MM.1S (cell line): ENCODE results near the gene TGFBR3.

Experiments used
- DNase-seq: peaks from one replicate; pipeline ENCODE4 v3.0.0-alpha.2; 2015
- H2AFZ ChIP-seq: fragments of 300-600 bp; sonication (generic); 2 replicates; pipeline ENCODE4 v1.6.0; 2016; ENCODE audit warnings: antibody characterized with exemption, low read length
- H3F3A ChIP-seq: fragments of 300-600 bp; sonication (generic); 2 replicates; pipeline ENCODE4 v1.6.1; 2016; ENCODE audit warnings: mild to moderate bottlenecking, antibody characterized with exemption, low read length, moderate library complexity, mixed read lengths; ENCODE audit not compliant: insufficient read depth
- H3K27ac ChIP-seq: fragments of 300-600 bp; sonication (generic); 2 replicates; pipeline ENCODE4 v1.5.1; 2016; ENCODE audit warnings: mild to moderate bottlenecking, low read length
- H3K27me3 ChIP-seq: fragments of 300-600 bp; sonication (generic); replicated peaks from 2 replicates; pipeline ENCODE4 v1.6.0; 2016; ENCODE audit warnings: low read length; ENCODE audit not compliant: insufficient read depth
- H3K36me3 ChIP-seq: fragments of 300-600 bp; sonication (generic); replicated peaks from 2 replicates; pipeline ENCODE4 v1.6.1; 2016; ENCODE audit warnings: mild to moderate bottlenecking, low read length, mixed read lengths; ENCODE audit not compliant: insufficient read depth
- H3K4me1 ChIP-seq: fragments of 300-600 bp; sonication (generic); 2 replicates; pipeline ENCODE4 v1.6.1; 2016; ENCODE audit warnings: low read length, mixed read lengths
- H3K4me2 ChIP-seq: fragments of 300-600 bp; sonication (generic); 2 replicates; pipeline ENCODE4 v1.6.0; 2016; ENCODE audit warnings: low read depth, low read length
- H3K4me3 ChIP-seq: fragments of 300-600 bp; sonication (generic); 2 replicates; pipeline ENCODE4 v1.5.1; 2016; ENCODE audit warnings: low read length, mixed read lengths
- H3K79me2 ChIP-seq: fragments of 300-600 bp; sonication (generic); 2 replicates; pipeline ENCODE4 v1.6.1; 2016; ENCODE audit warnings: mixed run types, low read length, mixed read lengths
- H3K9ac ChIP-seq: fragments of 300-600 bp; sonication (generic); 2 replicates; pipeline ENCODE4 v1.6.1; 2016; ENCODE audit warnings: low read length, mixed read lengths
- H3K9me2 ChIP-seq: fragments of 300-600 bp; sonication (generic); replicated peaks from 2 replicates; pipeline ENCODE4 v1.6.1; 2016; ENCODE audit warnings: mild to moderate bottlenecking, low read length, mixed read lengths; ENCODE audit not compliant: insufficient read depth
- H3K9me3 ChIP-seq: fragments of 300-600 bp; sonication (generic); replicated peaks from 2 replicates; pipeline ENCODE4 v1.6.1; 2016; ENCODE audit warnings: mild to moderate bottlenecking, low read length, mixed read lengths; ENCODE audit not compliant: insufficient read depth
- H4K20me1 ChIP-seq: fragments of 300-600 bp; sonication (generic); 2 replicates; pipeline ENCODE4 v1.6.1; 2016; ENCODE audit warnings: mild to moderate bottlenecking, low read length, moderate library complexity, mixed read lengths; ENCODE audit not compliant: insufficient read depth
- EZH2 ChIP-seq: fragments of 300-600 bp; sonication (generic); optimal IDR thresholded peaks from 2 replicates; pipeline ENCODE3; 2017; ENCODE audit warnings: low read depth, mild to moderate bottlenecking, antibody characterized with exemption, low read length, mixed read lengths
- EZH2phosphoT487 ChIP-seq: fragments of 300-600 bp; sonication (generic); IDR thresholded peaks from 2 replicates; pipeline ENCODE4 v1.6.1; 2018; ENCODE audit warnings: antibody characterized with exemption, low read length
- TF ChIP-seq, protein P1 (sequence below): fragments of 300-600 bp; sonication (generic); IDR thresholded peaks from 2 replicates; pipeline ENCODE4 v1.5.1; 2016; ENCODE audit warnings: antibody characterized with exemption, low read length, mixed read lengths

Gene TGFBR3

DNA sequence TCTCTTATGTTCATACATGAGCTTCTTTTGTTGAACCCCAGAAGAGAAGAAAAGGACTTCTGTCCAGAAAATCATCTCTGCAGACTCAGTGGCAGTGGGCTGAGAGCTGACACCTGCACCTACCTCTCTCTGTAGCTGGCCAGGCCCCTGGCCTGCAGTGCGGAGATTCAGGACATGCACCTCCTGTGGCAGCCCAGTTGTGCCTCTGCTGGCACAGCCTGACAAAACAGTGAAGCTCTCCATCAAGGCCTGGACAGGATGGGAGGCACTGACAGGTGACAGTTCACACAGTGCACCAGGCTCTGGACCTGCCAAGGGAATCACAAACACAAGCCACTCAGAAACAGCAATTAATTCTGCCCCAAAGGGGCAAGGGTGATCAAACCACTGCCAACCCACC lies 88.8 kb downstream of the TGFBR3 start:
- Histone ChIP-seq H3K4me2 (no peak overlapping the region), H3K27me3 (no peaks in the 10 kb centered on the region), H3K9me2 (no peaks in the 10 kb centered on the region), H3K36me3 (no peaks in the 10 kb centered on the region), H3K4me3 (no peak overlapping the region), H3K79me2 (no peaks in the 10 kb centered on the region), H3K9me3 (no peaks in the 10 kb centered on the region), H2AFZ (no peak overlapping the region), H3K27ac (no peak overlapping the region), H4K20me1 (no peaks in the 10 kb centered on the region), H3F3A (no peaks in the 10 kb centered on the region), H3K9ac (no peak overlapping the region), H3K4me1 (no peaks in the 10 kb centered on the region)
- TF ChIP-seq EZH2 (no peak), EZH2phosphoT487 (no peak)
- TF ChIP-seq, protein P1, sequence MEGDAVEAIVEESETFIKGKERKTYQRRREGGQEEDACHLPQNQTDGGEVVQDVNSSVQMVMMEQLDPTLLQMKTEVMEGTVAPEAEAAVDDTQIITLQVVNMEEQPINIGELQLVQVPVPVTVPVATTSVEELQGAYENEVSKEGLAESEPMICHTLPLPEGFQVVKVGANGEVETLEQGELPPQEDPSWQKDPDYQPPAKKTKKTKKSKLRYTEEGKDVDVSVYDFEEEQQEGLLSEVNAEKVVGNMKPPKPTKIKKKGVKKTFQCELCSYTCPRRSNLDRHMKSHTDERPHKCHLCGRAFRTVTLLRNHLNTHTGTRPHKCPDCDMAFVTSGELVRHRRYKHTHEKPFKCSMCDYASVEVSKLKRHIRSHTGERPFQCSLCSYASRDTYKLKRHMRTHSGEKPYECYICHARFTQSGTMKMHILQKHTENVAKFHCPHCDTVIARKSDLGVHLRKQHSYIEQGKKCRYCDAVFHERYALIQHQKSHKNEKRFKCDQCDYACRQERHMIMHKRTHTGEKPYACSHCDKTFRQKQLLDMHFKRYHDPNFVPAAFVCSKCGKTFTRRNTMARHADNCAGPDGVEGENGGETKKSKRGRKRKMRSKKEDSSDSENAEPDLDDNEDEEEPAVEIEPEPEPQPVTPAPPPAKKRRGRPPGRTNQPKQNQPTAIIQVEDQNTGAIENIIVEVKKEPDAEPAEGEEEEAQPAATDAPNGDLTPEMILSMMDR: no peak
- no peak for DNase-seq

DNA sequence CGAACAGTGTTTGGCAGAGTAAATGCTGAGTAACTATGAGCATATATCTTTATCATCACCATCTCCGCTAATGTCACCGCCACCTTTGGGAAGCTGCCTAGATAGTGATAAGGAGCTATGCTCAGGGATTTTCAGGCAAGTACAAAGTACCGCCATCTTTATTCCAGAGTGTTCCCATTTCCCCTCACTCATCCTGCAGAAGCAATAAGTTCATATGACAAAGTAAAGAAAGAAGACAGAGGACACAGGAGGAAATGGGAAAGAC lies 89.6 kb downstream of the TGFBR3 start:
- Histone ChIP-seq H4K20me1 (no peaks in the 10 kb centered on the region), H3K27ac (no peak overlapping the region), H3K4me2 (no peak overlapping the region), H3K9me3 (no peaks in the 10 kb centered on the region), H3K4me3 (no peak overlapping the region), H3K36me3 (no peaks in the 10 kb centered on the region), H3K79me2 (no peaks in the 10 kb centered on the region), H3F3A (no peaks in the 10 kb centered on the region), H3K9ac (no peak overlapping the region), H3K4me1 (no peaks in the 10 kb centered on the region), H2AFZ (no peak overlapping the region), H3K27me3 (no peaks in the 10 kb centered on the region), H3K9me2 (no peaks in the 10 kb centered on the region)
- TF ChIP-seq EZH2: no peak
- TF ChIP-seq, protein P1: no peak
- TF ChIP-seq EZH2phosphoT487: no peak
- no peak for DNase-seq

DNA sequence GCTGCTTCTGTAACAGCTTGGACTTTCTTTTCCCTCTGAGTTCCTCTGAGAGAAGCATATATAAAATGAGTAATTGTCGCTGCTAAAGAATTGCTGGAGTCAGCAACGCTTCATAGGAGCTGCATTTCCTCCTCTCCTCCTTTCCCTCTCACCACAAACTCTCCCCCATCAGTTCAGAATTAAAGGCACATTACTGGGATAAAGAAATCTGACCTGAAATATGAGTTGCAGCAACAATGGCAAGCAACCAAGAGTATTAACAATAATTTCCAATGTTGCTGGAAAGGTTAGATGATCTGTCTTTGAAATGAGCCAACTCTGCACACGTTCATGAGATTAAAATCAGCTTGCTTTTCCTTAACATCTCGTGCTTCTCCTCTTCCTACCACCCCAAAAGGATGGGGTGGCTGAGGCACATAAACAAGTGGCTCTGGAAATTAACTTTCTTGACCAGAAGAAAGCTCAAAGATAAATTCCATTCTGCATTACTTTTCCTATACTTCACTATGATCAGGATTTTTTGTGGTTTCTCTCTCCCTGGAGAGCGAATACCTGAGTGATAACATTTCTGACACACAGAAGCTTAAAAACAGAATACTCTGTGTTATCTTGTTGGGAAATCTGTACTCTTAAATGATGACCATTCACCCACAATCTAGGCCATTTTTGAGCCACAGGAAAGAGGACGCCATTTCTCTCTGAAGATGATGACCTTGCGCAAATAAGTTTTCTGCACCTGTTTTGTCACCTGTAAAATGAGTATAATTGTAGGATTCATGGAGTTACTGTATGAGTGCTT lies 90.2 kb downstream of the TGFBR3 start:
- Histone ChIP-seq H3K9me2 (no peaks in the 10 kb centered on the region), H3K4me2 (no peak overlapping the region), H3K9ac (no peak overlapping the region), H4K20me1 (no peaks in the 10 kb centered on the region), H3F3A (no peaks in the 10 kb centered on the region), H3K27me3 (no peaks in the 10 kb centered on the region), H3K9me3 (no peaks in the 10 kb centered on the region), H3K4me3 (no peak overlapping the region), H3K27ac (no peak overlapping the region), H3K4me1 (no peaks in the 10 kb centered on the region), H3K36me3 (no peaks in the 10 kb centered on the region), H3K79me2 (no peaks in the 10 kb centered on the region), H2AFZ (no peak overlapping the region)
- no peak for DNase-seq
- TF ChIP-seq EZH2 (no peak), EZH2phosphoT487 (no peak)

DNA sequence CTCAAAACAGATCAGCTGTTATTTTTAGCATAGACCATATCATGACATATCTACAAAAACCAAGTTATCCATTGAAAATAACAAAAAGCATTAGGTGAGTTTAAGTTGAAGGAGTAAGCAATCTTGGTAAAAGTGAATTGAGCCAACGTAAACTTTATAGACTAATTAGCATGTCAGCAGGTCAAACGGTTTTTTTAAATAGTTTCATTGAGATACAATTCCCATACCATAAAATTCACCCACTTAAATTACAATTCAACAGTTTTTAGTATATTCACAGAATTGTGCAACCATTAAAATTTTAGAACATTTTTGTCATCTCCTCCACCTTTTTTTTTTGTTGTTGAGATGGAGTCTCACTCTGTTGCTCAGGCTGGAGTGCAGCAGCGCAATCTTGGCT lies 92.1 kb downstream of the TGFBR3 start:
- Histone ChIP-seq H3K9ac (no peak overlapping the region), H3K4me3 (no peak overlapping the region), H3F3A (no peaks in the 10 kb centered on the region), H3K4me1 (no peaks in the 10 kb centered on the region), H3K9me3 (no peaks in the 10 kb centered on the region), H3K9me2 (no peaks in the 10 kb centered on the region), H3K27ac (no peak overlapping the region), H4K20me1 (no peaks in the 10 kb centered on the region), H3K27me3 (no peaks in the 10 kb centered on the region), H3K79me2 (no peaks in the 10 kb centered on the region), H3K4me2 (no peak overlapping the region), H3K36me3 (no peaks in the 10 kb centered on the region), H2AFZ (no peak overlapping the region)
- no peak for TF ChIP-seq EZH2phosphoT487
- TF ChIP-seq EZH2: no peak
- TF ChIP-seq, protein P1: no peak
- no peak for DNase-seq
